ENCODE data around the gene CRYBG3. TPM values are rescaled to one million over a fixed set of nuclear protein-coding genes. Genes with fewer than 3 reads are reported as not detected.

CRYBG3 gene
- total and polyA plus RNA-seq, 2 of the 13 experiments (the other 11 are each of a cell fraction or from before 2014, with no cell fraction given): 3.8 to 15.9 TPM

GRCh38 chr3:97935842-97936241 is 114.0 kb downstream of the CRYBG3 start:
- no peak for FAIRE-seq
- no peak overlapping the region for H3K27ac ChIP-seq (ENCODE audit: extremely low read length, insufficient read depth, low read length)
- H2AFZ ChIP-seq (ENCODE audit: low read length): no peak overlapping the region
- 100% methylated on average over 1 of the region's 1 CpG for WGBS (ENCODE audit: low lambda C conversion rate)
- H3K9ac ChIP-seq (ENCODE audit: insufficient read depth, low read depth, low read length): no peak overlapping the region
- in situ Hi-C loops (cut with HindIII; ENCODE audit: extremely low pct_ligation_motif_present, low pct_unique_long_range_greater_than_20kb): no loop called here
- no TSS peak for BruUV-seq (replicated peaks)
- no peaks in the 10 kb centered on the region; a peak in 1 of 5 replicates for H3K27me3 ChIP-seq (ENCODE audit: control insufficient read depth in 1 of 2, insufficient read depth in 2 of 2, low read length in 2 of 2)
- no peaks in the 10 kb centered on the region for H3K9me3 ChIP-seq (ENCODE audit: low read length)
- ChIA-PET POLR2A (no interaction called here), CTCF (ENCODE audit: low intra/inter-chr PET ratio, low total read pairs) (no interaction called here)
- DNase-seq (ENCODE audit: low spot score): no peak
- no peaks in the 10 kb centered on the region for H3K79me2 ChIP-seq (ENCODE audit: insufficient read depth, low read length)
- no peaks in the 10 kb centered on the region for H3K4me1 ChIP-seq (ENCODE audit: insufficient read depth, low read length)
- no peak overlapping the region for H3K4me2 ChIP-seq (ENCODE audit: low read depth, low read length)
- no peak overlapping the region for H3K4me3 ChIP-seq (replicated peaks in 1 of 3; ENCODE audit: insufficient read depth in 1 of 3, low read depth in 2 of 3, low read length in 3 of 3)
- peaks cover 4 to 25% of the 10 kb centered on the region in 2 experiments; a peak in 3 of 5 replicates for H3K36me3 ChIP-seq (replicated peaks in 1 of 2; ENCODE audit: control insufficient read depth in 1 of 2, insufficient read depth in 2 of 2, low read length in 2 of 2)
- intact Hi-C loops (cut with micrococcal nuclease; ENCODE audit: unreplicated experiment): no loop called here
- H4K20me1 ChIP-seq (ENCODE audit: insufficient read depth, low read length): no peaks in the 10 kb centered on the region
- TF ChIP-seq CC2D1A (CRISPR knock-in tag; IDR thresholded peaks at IDR 0.05): no peak
- no peak for TF ChIP-seq BATF2 (CRISPR knock-in tag; IDR thresholded peaks at IDR 0.05)
- TF ChIP-seq, protein P1, sequence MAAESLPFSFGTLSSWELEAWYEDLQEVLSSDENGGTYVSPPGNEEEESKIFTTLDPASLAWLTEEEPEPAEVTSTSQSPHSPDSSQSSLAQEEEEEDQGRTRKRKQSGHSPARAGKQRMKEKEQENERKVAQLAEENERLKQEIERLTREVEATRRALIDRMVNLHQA (CRISPR knock-in tag; IDR thresholded peaks at IDR 0.05): no peak
- TF ChIP-seq SAP130 (CRISPR knock-in tag; IDR thresholded peaks at IDR 0.05; ENCODE audit: low read depth): no peak
- no peak for ATAC-seq

DNA sequence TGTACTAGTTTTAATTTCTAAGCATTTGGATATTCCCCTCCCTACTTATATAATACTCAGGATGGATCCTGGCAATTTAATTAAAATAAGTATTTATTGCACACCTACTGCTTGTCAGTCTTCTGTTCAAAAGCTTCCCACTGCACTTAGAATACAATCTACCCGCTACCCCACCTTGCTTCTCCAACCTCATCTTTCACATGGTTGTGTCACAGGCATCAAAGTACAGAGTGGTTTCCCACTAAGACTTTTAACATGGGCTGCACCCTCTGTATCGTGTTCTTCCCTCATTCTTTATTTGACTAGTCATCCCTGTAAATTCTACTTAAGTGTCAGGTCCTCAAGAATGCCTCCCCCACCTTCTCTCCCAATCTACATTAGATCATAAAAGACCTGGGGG is 115.4 kb downstream of the CRYBG3 start:
- TF ChIP-seq RFX5 (IDR thresholded peaks at IDR 0.05; ENCODE audit: low read depth, low read length) (no peak), ZNF569 (CRISPR knock-in tag; IDR thresholded peaks at IDR 0.05; ENCODE audit: borderline replicate concordance) (no peak)
- POLR2A ChIA-PET: no interaction called here
- H4K20me1 ChIP-seq (ENCODE audit: insufficient read depth, low read length): no peaks in the 10 kb centered on the region
- H3K9me3 ChIP-seq (ENCODE audit: low read length): no peaks in the 10 kb centered on the region
- BruUV-seq (replicated peaks): no TSS peak
- H3K4me2 ChIP-seq (ENCODE audit: low read depth, low read length): no peak overlapping the region
- intact Hi-C loops (cut with micrococcal nuclease; ENCODE audit: unreplicated experiment): no loop called here
- 96% methylated on average over 2 of the region's 2 CpGs for WGBS (ENCODE audit: low lambda C conversion rate)
- H3K36me3 ChIP-seq (replicated peaks in 1 of 2; ENCODE audit: control insufficient read depth in 1 of 2, insufficient read depth in 2 of 2, low read length in 2 of 2): peaks cover 4 to 25% of the 10 kb centered on the region in 2 experiments; a peak in 4 of 5 replicates
- FAIRE-seq: no peak
- CTCF ChIA-PET (ENCODE audit: low intra/inter-chr PET ratio, low total read pairs): no interaction called here
- in situ Hi-C loops (cut with HindIII; ENCODE audit: extremely low pct_ligation_motif_present, low pct_unique_long_range_greater_than_20kb): no loop called here
- no peak overlapping the region for H3K27ac ChIP-seq (ENCODE audit: extremely low read length, insufficient read depth, low read length)
- no peak for DNase-seq (ENCODE audit: low spot score)
- H3K79me2 ChIP-seq (ENCODE audit: insufficient read depth, low read length): no peaks in the 10 kb centered on the region
- H2AFZ ChIP-seq (ENCODE audit: low read length): no peak overlapping the region
- no peak overlapping the region for H3K9ac ChIP-seq (ENCODE audit: insufficient read depth, low read depth, low read length)
- H3K27me3 ChIP-seq (ENCODE audit: control insufficient read depth in 1 of 2, insufficient read depth in 2 of 2, low read length in 2 of 2): no peaks in the 10 kb centered on the region; a peak in 1 of 5 replicates
- no peak for ATAC-seq
- no peak overlapping the region for H3K4me3 ChIP-seq (replicated peaks in 1 of 3; ENCODE audit: insufficient read depth in 1 of 3, low read depth in 2 of 3, low read length in 3 of 3)
- no peaks in the 10 kb centered on the region for H3K4me1 ChIP-seq (ENCODE audit: insufficient read depth, low read length)
